ENCODE results near the gene DTX1. TPM values are rescaled to one million over a fixed set of nuclear protein-coding genes. Genes with fewer than 3 reads are reported as not detected.
A peak's percentile ranks its signal among the peaks of the same experiment; 100 is the strongest.

The DTX1 gene
- total and polyA plus RNA-seq, 4 donors: 14.4 to 83.5 (median 48.3) TPM

- 89% methylated on average over 4 of the region's 4 CpGs for WGBS (ENCODE audit: insufficient coverage)
- Histone ChIP-seq H3K27me3 (ENCODE audit: control insufficient read depth, insufficient read depth, low read length) (peaks cover 2% of the 10 kb centered on the region), H3K36me3 (ENCODE audit: control insufficient read depth, insufficient read depth, low read length) (no peaks in the 10 kb centered on the region), H3K4me1 (ENCODE audit: control insufficient read depth, insufficient read depth, low read length) (peaks cover 10% of the 10 kb centered on the region), H3K4me3 (ENCODE audit: low read depth, low read length) (no peak overlapping the region), H3K27ac (ENCODE audit: low read depth, low read length) (no peak overlapping the region), H3K9me3 (ENCODE audit: control insufficient read depth, insufficient read depth, low read length) (no peaks in the 10 kb centered on the region)
- no peak for DNase-seq (ENCODE audit: low read depth in 4 of 6, low spot score in 6 of 6)
These were observed 4.8 kb upstream of the DTX1 start for GRCh38 chr12:113051759-113052158.

DNA sequence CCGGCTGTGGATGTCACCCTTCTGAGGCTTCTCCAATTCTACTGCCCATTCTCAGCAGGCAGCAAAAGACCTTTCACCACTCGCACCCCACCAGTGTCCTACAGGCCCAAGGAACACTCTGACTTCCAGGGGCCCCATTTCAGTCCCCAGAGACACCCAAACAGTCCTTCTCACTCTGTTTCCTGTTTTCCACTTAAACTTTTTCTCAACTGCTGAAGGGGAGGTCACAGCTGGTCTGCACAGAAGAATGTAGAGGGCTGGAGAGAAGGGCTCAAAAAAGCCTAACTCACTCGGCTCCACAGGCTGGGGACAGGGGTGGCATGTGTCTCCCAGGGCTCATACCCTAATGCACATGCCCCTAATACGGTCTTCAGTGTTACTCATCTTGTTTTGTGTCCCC is 4.2 kb upstream of the DTX1 start:
- H3K36me3 ChIP-seq (ENCODE audit: control insufficient read depth, insufficient read depth, low read length): no peaks in the 10 kb centered on the region
- H3K27me3 ChIP-seq (ENCODE audit: control insufficient read depth, insufficient read depth, low read length): peaks cover 2% of the 10 kb centered on the region
- 64% methylated on average over 4 of the region's 4 CpGs for WGBS (ENCODE audit: insufficient coverage)
- H3K4me3 ChIP-seq (ENCODE audit: low read depth, low read length): no peak overlapping the region
- no peak overlapping the region for H3K27ac ChIP-seq (ENCODE audit: low read depth, low read length)
- H3K9me3 ChIP-seq (ENCODE audit: control insufficient read depth, insufficient read depth, low read length): no peaks in the 10 kb centered on the region
- H3K4me1 ChIP-seq (ENCODE audit: control insufficient read depth, insufficient read depth, low read length): peaks cover 12% of the 10 kb centered on the region
- no peak for DNase-seq (ENCODE audit: low read depth in 4 of 6, low spot score in 6 of 6)

- WGBS (ENCODE audit: insufficient coverage): 71% methylated on average over 3 of the region's 4 CpGs
- Histone ChIP-seq H3K4me1 (ENCODE audit: control insufficient read depth, insufficient read depth, low read length) (peaks cover 23% of the 10 kb centered on the region), H3K4me3 (ENCODE audit: low read depth, low read length) (no peak overlapping the region), H3K9me3 (ENCODE audit: control insufficient read depth, insufficient read depth, low read length) (no peaks in the 10 kb centered on the region), H3K27me3 (ENCODE audit: control insufficient read depth, insufficient read depth, low read length) (no peaks in the 10 kb centered on the region), H3K36me3 (ENCODE audit: control insufficient read depth, insufficient read depth, low read length) (peaks cover 16% of the 10 kb centered on the region), H3K27ac (ENCODE audit: low read depth, low read length) (no peak overlapping the region)
- DNase-seq (ENCODE audit: low read depth in 4 of 6, low spot score in 6 of 6): no peak
These were observed 1.5 kb upstream of the DTX1 start for GRCh38 chr12:113054948-113055486.

DNA sequence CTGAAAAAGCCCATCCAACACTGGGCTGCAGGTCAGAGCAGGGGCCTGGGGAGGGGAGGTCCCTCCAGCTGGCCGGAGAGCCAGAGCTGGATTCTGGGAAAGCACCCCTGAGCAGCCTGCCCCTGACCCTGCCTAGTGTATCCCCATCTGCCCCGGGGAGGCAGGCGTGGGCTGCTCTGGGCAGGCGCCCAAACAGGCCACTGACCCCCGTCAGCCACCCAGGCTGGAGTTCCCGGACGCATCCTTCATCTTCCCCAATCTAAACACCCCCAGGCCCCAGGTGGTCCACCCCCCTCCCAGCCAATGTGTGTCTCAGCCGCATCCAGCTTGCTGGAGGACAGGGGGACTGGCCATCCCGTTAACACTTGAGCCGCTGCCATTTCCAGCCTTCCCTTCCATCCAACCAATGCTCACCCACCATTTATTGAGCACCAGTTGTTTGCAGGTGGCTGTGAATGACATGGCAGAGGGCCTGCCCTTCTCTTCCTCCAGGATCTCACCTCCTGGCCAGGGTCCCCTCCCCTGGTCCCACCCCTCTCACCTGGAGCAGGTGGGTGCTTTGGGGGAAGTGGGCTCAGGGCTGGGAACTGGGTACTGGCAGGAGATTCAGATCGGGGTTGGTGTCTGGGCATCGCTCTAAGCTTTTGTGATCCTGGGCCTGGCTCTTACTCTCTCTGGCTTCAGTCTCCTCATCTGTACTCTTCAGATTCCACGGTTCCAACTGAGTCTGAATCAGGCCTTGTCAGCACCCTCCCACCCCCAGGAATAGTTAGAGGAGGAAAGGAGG is 743 bp upstream of the DTX1 start:
- Histone ChIP-seq H3K4me3 (ENCODE audit: low read depth, low read length) (peak overlapping the region; percentile 45), H3K27ac (ENCODE audit: low read depth, low read length) (no peak overlapping the region), H3K4me1 (ENCODE audit: control insufficient read depth, insufficient read depth, low read length) (peaks cover 26% of the 10 kb centered on the region), H3K9me3 (ENCODE audit: control insufficient read depth, insufficient read depth, low read length) (no peaks in the 10 kb centered on the region), H3K36me3 (ENCODE audit: control insufficient read depth, insufficient read depth, low read length) (peaks cover 16% of the 10 kb centered on the region), H3K27me3 (ENCODE audit: control insufficient read depth, insufficient read depth, low read length) (no peaks in the 10 kb centered on the region)
- whole genome bisulfite sequencing (ENCODE audit: insufficient coverage): 60% methylated on average over 8 of the region's 13 CpGs
- DNase-seq (ENCODE audit: low read depth in 4 of 6, low spot score in 6 of 6): peak in 1 of 6 donors; percentile 35

DNA sequence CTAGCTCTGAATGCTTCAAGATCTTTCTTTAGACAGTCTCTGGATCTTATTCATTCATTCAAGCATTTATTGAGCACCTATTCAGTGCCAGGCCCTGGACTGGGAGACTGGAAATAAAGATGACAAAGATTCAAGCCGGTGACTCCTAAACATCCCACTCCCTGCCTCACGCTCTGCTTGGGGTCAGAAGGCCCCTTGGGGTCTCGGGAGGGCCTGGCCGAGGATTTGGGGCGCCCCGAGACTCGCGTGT is 224 bp upstream of the DTX1 start:
- H3K27me3 ChIP-seq (ENCODE audit: control insufficient read depth, insufficient read depth, low read length): no peaks in the 10 kb centered on the region
- WGBS (ENCODE audit: insufficient coverage): 4% methylated on average over 8 of the region's 8 CpGs
- peaks cover 32% of the 10 kb centered on the region for H3K4me1 ChIP-seq (ENCODE audit: control insufficient read depth, insufficient read depth, low read length)
- DNase-seq (ENCODE audit: low read depth in 4 of 6, low spot score in 6 of 6): no peak
- peaks cover 17% of the 10 kb centered on the region for H3K36me3 ChIP-seq (ENCODE audit: control insufficient read depth, insufficient read depth, low read length)
- peak overlapping the region; percentile 45 for H3K4me3 ChIP-seq (ENCODE audit: low read depth, low read length)
- H3K27ac ChIP-seq (ENCODE audit: low read depth, low read length): no peak overlapping the region
- no peaks in the 10 kb centered on the region for H3K9me3 ChIP-seq (ENCODE audit: control insufficient read depth, insufficient read depth, low read length)

GRCh38 chr12:113057565-113058485 is 1.3 kb downstream of the DTX1 start:
- H3K9me3 ChIP-seq (ENCODE audit: control insufficient read depth, insufficient read depth, low read length): no peaks in the 10 kb centered on the region
- H3K4me1 ChIP-seq (ENCODE audit: control insufficient read depth, insufficient read depth, low read length): peaks cover 39% of the 10 kb centered on the region
- no peaks in the 10 kb centered on the region for H3K27me3 ChIP-seq (ENCODE audit: control insufficient read depth, insufficient read depth, low read length)
- peak in 2 of 6 donors; percentile 37 to 50 for DNase-seq (ENCODE audit: low read depth in 4 of 6, low spot score in 6 of 6)
- 41% methylated on average over 37 of the region's 44 CpGs for WGBS (ENCODE audit: insufficient coverage)
- peak overlapping the region; percentile 45 for H3K4me3 ChIP-seq (ENCODE audit: low read depth, low read length)
- H3K27ac ChIP-seq (ENCODE audit: low read depth, low read length): peak overlapping the region; percentile 17
- H3K36me3 ChIP-seq (ENCODE audit: control insufficient read depth, insufficient read depth, low read length): peaks cover 27% of the 10 kb centered on the region

DNA sequence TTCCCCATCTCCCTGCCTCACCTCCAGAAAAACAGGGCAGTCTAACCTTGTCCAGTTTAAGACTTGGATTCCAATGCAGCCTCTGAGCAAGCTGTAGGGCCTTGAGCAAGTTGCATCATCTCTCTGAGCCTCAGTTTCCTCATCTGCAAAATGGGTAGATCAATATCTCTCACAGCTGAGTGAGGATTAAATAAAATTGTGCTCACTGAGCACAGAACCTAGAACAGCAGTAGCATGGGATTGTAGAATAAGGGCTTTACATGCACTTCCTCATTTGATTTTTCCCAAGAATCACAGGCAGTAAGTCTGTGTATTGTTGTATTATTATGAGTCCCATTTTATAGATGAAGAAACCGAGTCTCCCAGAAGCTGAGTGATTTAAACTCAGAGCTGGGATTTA is 2.0 kb downstream of the DTX1 start:
- no peak overlapping the region for H3K4me3 ChIP-seq (ENCODE audit: low read depth, low read length)

GRCh38 chr12:113059071-113059595 is 2.6 kb downstream of the DTX1 start:
- Histone ChIP-seq H3K9me3 (ENCODE audit: control insufficient read depth, insufficient read depth, low read length) (no peaks in the 10 kb centered on the region), H3K27me3 (ENCODE audit: control insufficient read depth, insufficient read depth, low read length) (no peaks in the 10 kb centered on the region), H3K36me3 (ENCODE audit: control insufficient read depth, insufficient read depth, low read length) (peaks cover 36% of the 10 kb centered on the region), H3K4me3 (ENCODE audit: low read depth, low read length) (no peak overlapping the region), H3K4me1 (ENCODE audit: control insufficient read depth, insufficient read depth, low read length) (peaks cover 52% of the 10 kb centered on the region), H3K27ac (ENCODE audit: low read depth, low read length) (no peak overlapping the region)
- 93% methylated on average over 6 of the region's 8 CpGs for WGBS (ENCODE audit: insufficient coverage)
- no peak for DNase-seq (ENCODE audit: low read depth in 4 of 6, low spot score in 6 of 6)

More for the DNA sequence above, 2.0 kb downstream of the DTX1 start:
- Histone ChIP-seq H3K36me3 (ENCODE audit: control insufficient read depth, insufficient read depth, low read length) (peaks cover 35% of the 10 kb centered on the region), H3K4me1 (ENCODE audit: control insufficient read depth, insufficient read depth, low read length) (peaks cover 46% of the 10 kb centered on the region), H3K27ac (ENCODE audit: low read depth, low read length) (no peak overlapping the region), H3K9me3 (ENCODE audit: control insufficient read depth, insufficient read depth, low read length) (no peaks in the 10 kb centered on the region), H3K27me3 (ENCODE audit: control insufficient read depth, insufficient read depth, low read length) (no peaks in the 10 kb centered on the region)
- no peak for DNase-seq (ENCODE audit: low read depth in 4 of 6, low spot score in 6 of 6)
- WGBS (ENCODE audit: insufficient coverage): 100% methylated on average over 1 of the region's 1 CpG

- Histone ChIP-seq H3K27ac (ENCODE audit: low read depth, low read length) (no peak overlapping the region), H3K4me3 (ENCODE audit: low read depth, low read length) (no peak overlapping the region), H3K4me1 (ENCODE audit: control insufficient read depth, insufficient read depth, low read length) (peaks cover 61% of the 10 kb centered on the region), H3K27me3 (ENCODE audit: control insufficient read depth, insufficient read depth, low read length) (no peaks in the 10 kb centered on the region), H3K9me3 (ENCODE audit: control insufficient read depth, insufficient read depth, low read length) (no peaks in the 10 kb centered on the region), H3K36me3 (ENCODE audit: control insufficient read depth, insufficient read depth, low read length) (peaks cover 43% of the 10 kb centered on the region)
- DNase-seq (ENCODE audit: low read depth in 4 of 6, low spot score in 6 of 6): no peak
- WGBS (ENCODE audit: insufficient coverage): 87% methylated on average over 5 of the region's 7 CpGs
These were observed 3.9 kb downstream of the DTX1 start for GRCh38 chr12:113060336-113060960.
